Activated T-cell treated with anti-CD3 and anti-CD28 coated beads, Interleukin-2, amount 50 U/mL, for 72 hours (primary cell): ENCODE measurements around the gene LYRM7. TPM values are rescaled to one million over a fixed set of nuclear protein-coding genes. Genes with fewer than 3 reads are reported as not detected.
"Not testable (repeated sequence)": the region's sequence is repeated elsewhere in the genome, so short reads cannot be mapped to it uniquely, and the experiment has no call there.

Source experiments
- ATAC-seq, 2 donors: fragments of 150-1000 bp; cut with Tn5 transposase; replicated peaks in 1 of 2; 2 replicates each; pipeline ENCODE4 v1.10.0; 2021; ENCODE audit warnings: moderate library complexity in 2 of 2, mild to moderate bottlenecking in 1 of 2
- DNase-seq, 2 donors: peaks; one replicate each; pipeline ENCODE4 v3.0.0; 2021 to 2022; ENCODE audit warnings: mixed read lengths in 1 of 2
- H3K27ac Mint-ChIP-seq: one replicate; pipeline ENCODE4 v1.8.0; 2022; ENCODE audit warnings: mild to moderate bottlenecking, moderate library complexity, mixed read lengths
- H3K27me3 Mint-ChIP-seq: one replicate; pipeline ENCODE4 v1.8.0; 2022; ENCODE audit warnings: low read depth, mixed read lengths
- H3K36me3 Mint-ChIP-seq, 2 donors: one replicate each; pipeline ENCODE4 v1.8.0; 2022; ENCODE audit warnings: mixed read lengths in 2 of 2, mild to moderate bottlenecking in 1 of 2; ENCODE audit not compliant: insufficient read depth in 2 of 2
- H3K4me1 Mint-ChIP-seq: one replicate; pipeline ENCODE4 v1.8.0; 2022; ENCODE audit warnings: low read depth, mixed read lengths
- H3K4me3 Mint-ChIP-seq, 2 donors: one replicate each; pipeline ENCODE4 v1.8.0; 2022; ENCODE audit warnings: mild to moderate bottlenecking in 2 of 2, mixed read lengths in 2 of 2, moderate library complexity in 2 of 2
- H3K9me3 Mint-ChIP-seq, 2 donors: one replicate each; pipeline ENCODE4 v1.8.0; 2022; ENCODE audit warnings: mixed read lengths in 2 of 2
- total RNA-seq, 2 donors: library from RNA; stranded (reverse); gene quantifications; one replicate each; pipeline ENCODE4 v1.2.3, GENCODE V29; 2022

LYRM7 gene
- total RNA-seq, 2 donors from 2014 or later: 12.4 to 16.0 TPM

- H3K36me3 Mint-ChIP-seq, H3K27ac Mint-ChIP-seq, H3K4me1 Mint-ChIP-seq, H3K4me3 Mint-ChIP-seq, H3K9me3 Mint-ChIP-seq, ATAC-seq, DNase-seq, H3K27me3 Mint-ChIP-seq: not testable (repeated sequence)
Observed at GRCh38 chr5:131193897-131194296, 23.2 kb downstream of the LYRM7 start.

- no peaks in the 10 kb centered on the region for H3K9me3 Mint-ChIP-seq
- H3K4me1 Mint-ChIP-seq: peaks cover 10% of the 10 kb centered on the region
- ATAC-seq: no peak
- no peak overlapping the region for H3K4me3 Mint-ChIP-seq
- no peaks in the 10 kb centered on the region for H3K27me3 Mint-ChIP-seq
- no peak overlapping the region for H3K27ac Mint-ChIP-seq
- H3K36me3 Mint-ChIP-seq: peaks cover 1 to 2% of the 10 kb centered on the region in 2 donors
- DNase-seq: no peak
Observed at GRCh38 chr5:131194725-131195124, 24.0 kb downstream of the LYRM7 start.

GRCh38 chr5:131195696-131196095 lies 25.0 kb downstream of the LYRM7 start:
- Mint-ChIP-seq H3K36me3 (peaks cover 1 to 2% of the 10 kb centered on the region in 2 donors), H3K4me3 (no peak overlapping the region), H3K4me1 (peaks cover 10% of the 10 kb centered on the region), H3K27me3 (no peaks in the 10 kb centered on the region), H3K27ac (no peak overlapping the region), H3K9me3 (no peaks in the 10 kb centered on the region)
- no peak for ATAC-seq
- no peak for DNase-seq

- H3K4me3 Mint-ChIP-seq: no peak overlapping the region
Observed at GRCh38 chr5:131196331-131196730, 25.6 kb downstream of the LYRM7 start.

GRCh38 chr5:131198625-131199024 lies 27.9 kb downstream of the LYRM7 start:
- no peaks in the 10 kb centered on the region for H3K27me3 Mint-ChIP-seq

More at GRCh38 chr5:131196331-131196730, 25.6 kb downstream of the LYRM7 start:
- Mint-ChIP-seq H3K4me1 (peaks cover 10% of the 10 kb centered on the region), H3K27me3 (no peaks in the 10 kb centered on the region), H3K27ac (no peak overlapping the region), H3K9me3 (no peaks in the 10 kb centered on the region), H3K36me3 (peaks cover 1 to 2% of the 10 kb centered on the region in 2 donors)
- DNase-seq (no peak), ATAC-seq (no peak)

GRCh38 chr5:131200560-131200959 lies 29.8 kb downstream of the LYRM7 start:
- DNase-seq: no peak
- peaks cover 10% of the 10 kb centered on the region for H3K4me1 Mint-ChIP-seq
- no peak overlapping the region for H3K4me3 Mint-ChIP-seq
- ATAC-seq: no peak
- H3K36me3 Mint-ChIP-seq: peaks cover 1 to 3% of the 10 kb centered on the region in 2 donors
- H3K27ac Mint-ChIP-seq: no peak overlapping the region
- no peaks in the 10 kb centered on the region for H3K27me3 Mint-ChIP-seq
- H3K9me3 Mint-ChIP-seq: no peaks in the 10 kb centered on the region

More at GRCh38 chr5:131198625-131199024, 27.9 kb downstream of the LYRM7 start:
- H3K9me3 Mint-ChIP-seq: no peaks in the 10 kb centered on the region
- no peak overlapping the region for H3K4me3 Mint-ChIP-seq
- ATAC-seq: no peak
- H3K4me1 Mint-ChIP-seq: peaks cover 10% of the 10 kb centered on the region
- DNase-seq: no peak
- peaks cover 1 to 2% of the 10 kb centered on the region in 2 donors for H3K36me3 Mint-ChIP-seq
- H3K27ac Mint-ChIP-seq: no peak overlapping the region

- H3K4me1 Mint-ChIP-seq: peaks cover 30% of the 10 kb centered on the region
- DNase-seq (no peak), ATAC-seq (no peak)
- H3K36me3 Mint-ChIP-seq: peaks cover 0 to 2% of the 10 kb centered on the region in 2 donors
- H3K27me3 Mint-ChIP-seq: no peaks in the 10 kb centered on the region
- H3K9me3 Mint-ChIP-seq: no peaks in the 10 kb centered on the region
- H3K27ac Mint-ChIP-seq: no peak overlapping the region
- H3K4me3 Mint-ChIP-seq: no peak overlapping the region
Observed at GRCh38 chr5:131204964-131205363, 34.2 kb downstream of the LYRM7 start.

- no peaks in the 10 kb centered on the region for H3K27me3 Mint-ChIP-seq
- H3K9me3 Mint-ChIP-seq: no peaks in the 10 kb centered on the region
- H3K4me3 Mint-ChIP-seq: no peak overlapping the region
- no peak for ATAC-seq
- H3K36me3 Mint-ChIP-seq: peaks cover 0 to 2% of the 10 kb centered on the region in 2 donors
- no peak overlapping the region for H3K27ac Mint-ChIP-seq
- DNase-seq: no peak
- peaks cover 41% of the 10 kb centered on the region for H3K4me1 Mint-ChIP-seq
Observed at GRCh38 chr5:131206061-131206460, 35.3 kb downstream of the LYRM7 start.

- peak overlapping the region; percentile 49 for H3K27ac Mint-ChIP-seq
- peaks cover 47% of the 10 kb centered on the region for H3K4me1 Mint-ChIP-seq
- ATAC-seq (no peak), DNase-seq (no peak)
- H3K4me3 Mint-ChIP-seq: no peak overlapping the region
- H3K9me3 Mint-ChIP-seq: no peaks in the 10 kb centered on the region
- H3K27me3 Mint-ChIP-seq: no peaks in the 10 kb centered on the region
- H3K36me3 Mint-ChIP-seq: peaks cover 0 to 2% of the 10 kb centered on the region in 2 donors
Observed at GRCh38 chr5:131206772-131207171, 36.0 kb downstream of the LYRM7 start.

GRCh38 chr5:131209175-131209505 lies 38.4 kb downstream of the LYRM7 start:
- Mint-ChIP-seq H3K27ac (peak overlapping the region; percentile 99), H3K4me1 (peaks cover 55% of the 10 kb centered on the region), H3K36me3 (peaks cover 0 to 2% of the 10 kb centered on the region in 2 donors), H3K4me3 (peak overlapping the region; percentile 85 to 98), H3K27me3 (no peaks in the 10 kb centered on the region), H3K9me3 (no peaks in the 10 kb centered on the region)
- no peak for DNase-seq
- no peak for ATAC-seq

- H3K36me3 Mint-ChIP-seq: peaks cover 0 to under 1% of the 10 kb centered on the region in 2 donors
- H3K4me1 Mint-ChIP-seq: peaks cover 59% of the 10 kb centered on the region
- peak overlapping the region; percentile 85 to 98 for H3K4me3 Mint-ChIP-seq
- peak; percentile 46 to 54 for DNase-seq
- H3K27ac Mint-ChIP-seq: peak overlapping the region; percentile 99
- H3K9me3 Mint-ChIP-seq: no peaks in the 10 kb centered on the region
- ATAC-seq: peak; percentile 91 to 93
- no peaks in the 10 kb centered on the region for H3K27me3 Mint-ChIP-seq
Observed at GRCh38 chr5:131209506-131210150, 38.9 kb downstream of the LYRM7 start.

GRCh38 chr5:131210151-131210510 lies 39.4 kb downstream of the LYRM7 start:
- H3K9me3 Mint-ChIP-seq: no peaks in the 10 kb centered on the region

GRCh38 chr5:131211669-131212068 lies 40.9 kb downstream of the LYRM7 start:
- ATAC-seq (no peak), DNase-seq (no peak)
- Mint-ChIP-seq H3K4me3 (peak overlapping the region; percentile 15 to 17), H3K4me1 (peaks cover 55% of the 10 kb centered on the region), H3K36me3 (no peaks in the 10 kb centered on the region), H3K27me3 (no peaks in the 10 kb centered on the region), H3K27ac (peak overlapping the region; percentile 52), H3K9me3 (no peaks in the 10 kb centered on the region)

More at GRCh38 chr5:131210151-131210510, 39.4 kb downstream of the LYRM7 start:
- H3K27me3 Mint-ChIP-seq: no peaks in the 10 kb centered on the region
- H3K27ac Mint-ChIP-seq: peak overlapping the region; percentile 99
- ATAC-seq (no peak), DNase-seq (no peak)
- no peaks in the 10 kb centered on the region for H3K36me3 Mint-ChIP-seq
- peak overlapping the region; percentile 85 to 98 for H3K4me3 Mint-ChIP-seq
- H3K4me1 Mint-ChIP-seq: peaks cover 61% of the 10 kb centered on the region

GRCh38 chr5:131212471-131213021 lies 41.8 kb downstream of the LYRM7 start:
- no peak for DNase-seq
- H3K27me3 Mint-ChIP-seq: no peaks in the 10 kb centered on the region
- peak overlapping the region in 1 of 2 donors; percentile 42 for H3K4me3 Mint-ChIP-seq
- H3K36me3 Mint-ChIP-seq: no peaks in the 10 kb centered on the region
- H3K9me3 Mint-ChIP-seq: no peaks in the 10 kb centered on the region
- no peak for ATAC-seq
- peak overlapping the region; percentile 3 for H3K27ac Mint-ChIP-seq
- peaks cover 51% of the 10 kb centered on the region for H3K4me1 Mint-ChIP-seq
